Measurements from ENCODE around the gene LRRC30.

The LRRC30 gene

DNA sequence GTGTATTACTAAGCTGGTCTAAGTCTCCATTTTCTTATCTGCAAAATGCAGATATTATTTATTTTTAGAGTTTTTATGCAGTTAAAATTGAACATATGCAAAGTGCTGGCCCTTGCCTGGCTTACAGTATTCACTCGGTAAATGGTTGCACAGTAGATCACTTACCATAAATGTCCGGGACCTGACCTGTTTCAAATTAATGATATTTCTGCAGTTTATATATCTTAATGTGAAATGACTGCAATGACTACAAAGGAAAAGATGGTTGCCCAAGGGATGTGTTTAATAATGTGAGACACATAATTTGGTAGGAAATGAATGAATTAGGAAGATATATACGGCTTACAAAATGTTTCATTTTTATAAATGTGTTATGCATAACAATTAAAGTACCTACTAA is 37.1 kb downstream of the LRRC30 start:
- no peak overlapping the region for H3K4me3 ChIP-seq (ENCODE audit: control insufficient read depth, low read depth, low read length)
- TF ChIP-seq, protein P1, sequence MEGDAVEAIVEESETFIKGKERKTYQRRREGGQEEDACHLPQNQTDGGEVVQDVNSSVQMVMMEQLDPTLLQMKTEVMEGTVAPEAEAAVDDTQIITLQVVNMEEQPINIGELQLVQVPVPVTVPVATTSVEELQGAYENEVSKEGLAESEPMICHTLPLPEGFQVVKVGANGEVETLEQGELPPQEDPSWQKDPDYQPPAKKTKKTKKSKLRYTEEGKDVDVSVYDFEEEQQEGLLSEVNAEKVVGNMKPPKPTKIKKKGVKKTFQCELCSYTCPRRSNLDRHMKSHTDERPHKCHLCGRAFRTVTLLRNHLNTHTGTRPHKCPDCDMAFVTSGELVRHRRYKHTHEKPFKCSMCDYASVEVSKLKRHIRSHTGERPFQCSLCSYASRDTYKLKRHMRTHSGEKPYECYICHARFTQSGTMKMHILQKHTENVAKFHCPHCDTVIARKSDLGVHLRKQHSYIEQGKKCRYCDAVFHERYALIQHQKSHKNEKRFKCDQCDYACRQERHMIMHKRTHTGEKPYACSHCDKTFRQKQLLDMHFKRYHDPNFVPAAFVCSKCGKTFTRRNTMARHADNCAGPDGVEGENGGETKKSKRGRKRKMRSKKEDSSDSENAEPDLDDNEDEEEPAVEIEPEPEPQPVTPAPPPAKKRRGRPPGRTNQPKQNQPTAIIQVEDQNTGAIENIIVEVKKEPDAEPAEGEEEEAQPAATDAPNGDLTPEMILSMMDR (conservative IDR thresholded peaks at IDR 0.05; ENCODE audit: control insufficient read depth, insufficient read depth, low read depth, low read length): no peak
- no peak for DNase-seq (ENCODE audit: low read depth)

DNA sequence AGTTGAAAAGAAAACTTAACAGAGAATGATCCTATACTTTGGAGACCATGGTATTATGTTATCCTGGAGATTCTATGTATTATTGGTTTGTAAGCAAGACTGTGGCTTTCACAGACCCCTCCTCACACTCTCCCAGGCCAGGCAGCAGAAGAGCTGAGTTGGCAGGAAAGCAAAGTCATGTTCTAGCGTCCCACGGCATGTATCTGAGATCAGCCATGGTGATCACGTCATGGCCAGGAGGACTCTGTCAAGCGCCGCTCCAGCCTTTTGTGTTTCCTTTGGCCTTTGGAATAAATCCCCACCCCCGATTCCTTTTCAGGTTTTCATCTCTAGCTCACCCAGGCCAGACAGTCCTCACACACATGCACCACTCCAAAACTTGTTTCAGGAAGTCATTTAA is 39.1 kb downstream of the LRRC30 start:
- TF ChIP-seq, protein P1 (conservative IDR thresholded peaks at IDR 0.05; ENCODE audit: control insufficient read depth, insufficient read depth, low read depth, low read length): no peak
- no peak overlapping the region for H3K4me3 ChIP-seq (ENCODE audit: control insufficient read depth, low read depth, low read length)
- no peak for DNase-seq (ENCODE audit: low read depth)

DNA sequence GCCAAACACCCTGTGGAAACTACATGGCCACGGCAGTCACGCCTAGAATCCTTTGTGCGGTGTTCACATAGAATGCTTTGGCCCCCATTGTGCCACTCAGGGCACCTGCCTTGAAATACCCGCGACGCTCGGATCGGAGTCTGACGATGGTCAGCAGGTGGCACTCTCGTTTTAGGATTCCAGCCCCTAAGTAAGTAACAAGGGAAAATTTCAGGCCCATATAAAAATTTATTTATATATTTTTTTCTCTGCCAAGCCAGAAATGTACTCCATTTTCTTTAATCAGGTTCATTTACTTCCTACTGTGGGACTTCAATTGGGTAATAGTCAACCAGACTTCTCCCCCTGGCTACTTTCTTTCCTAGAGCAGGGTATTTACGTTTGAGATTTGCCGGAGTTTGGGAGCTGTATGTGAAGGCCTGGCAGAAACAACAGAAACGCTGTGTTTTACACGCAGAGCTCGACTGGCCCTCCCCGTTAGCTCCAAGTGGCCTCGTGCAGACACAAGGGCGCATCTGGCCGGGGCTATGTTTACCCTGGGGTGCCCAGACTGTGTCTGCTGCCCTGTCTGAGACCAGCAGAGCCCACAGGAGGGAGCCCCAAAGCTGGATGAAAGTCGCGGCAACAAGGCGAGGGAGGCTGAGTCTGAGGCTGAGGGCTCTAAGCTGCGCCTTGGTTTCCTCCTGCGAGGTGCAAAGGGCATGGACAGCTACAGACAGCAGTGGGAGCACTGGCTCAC is 41.6 kb downstream of the LRRC30 start:
- peak; percentile 75 for DNase-seq (ENCODE audit: low read depth)
- no peak overlapping the region for H3K4me3 ChIP-seq (ENCODE audit: control insufficient read depth, low read depth, low read length)
- TF ChIP-seq, protein P1 (conservative IDR thresholded peaks at IDR 0.05; ENCODE audit: control insufficient read depth, insufficient read depth, low read depth, low read length): peak; percentile 59

DNA sequence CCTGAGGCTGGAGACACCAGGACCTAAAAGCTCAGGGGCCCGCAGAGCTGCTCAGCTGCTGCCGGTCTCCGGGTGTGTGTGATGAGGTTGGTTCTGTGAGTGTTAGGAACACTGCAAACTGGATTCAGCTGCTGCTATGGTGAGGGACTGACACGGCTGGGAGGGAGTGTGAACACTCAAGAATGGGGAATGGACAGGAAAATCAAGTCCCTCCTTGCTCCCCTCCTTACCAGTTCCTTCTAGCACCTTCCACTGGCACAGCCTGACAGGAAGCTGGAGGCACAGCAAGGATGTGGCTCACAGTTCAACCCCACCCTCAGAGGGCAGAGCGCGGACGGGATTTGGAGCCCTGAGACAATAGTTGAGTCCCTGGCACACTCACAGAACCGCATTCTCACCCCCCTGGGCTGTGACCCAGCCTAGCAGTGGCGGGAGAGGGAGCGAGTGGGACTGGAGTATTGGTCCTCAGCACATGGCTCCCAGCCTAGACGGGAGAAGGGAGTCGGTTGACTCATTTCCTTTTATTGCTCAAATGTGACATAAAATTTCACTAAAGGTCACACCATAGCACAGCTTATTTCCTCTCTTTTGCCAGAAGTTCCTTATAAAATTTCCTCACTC is 42.5 kb downstream of the LRRC30 start:
- DNase-seq (ENCODE audit: low read depth): peak; percentile 85
- TF ChIP-seq, protein P1 (conservative IDR thresholded peaks at IDR 0.05; ENCODE audit: control insufficient read depth, insufficient read depth, low read depth, low read length): no peak
- H3K4me3 ChIP-seq (ENCODE audit: control insufficient read depth, low read depth, low read length): no peak overlapping the region

DNA sequence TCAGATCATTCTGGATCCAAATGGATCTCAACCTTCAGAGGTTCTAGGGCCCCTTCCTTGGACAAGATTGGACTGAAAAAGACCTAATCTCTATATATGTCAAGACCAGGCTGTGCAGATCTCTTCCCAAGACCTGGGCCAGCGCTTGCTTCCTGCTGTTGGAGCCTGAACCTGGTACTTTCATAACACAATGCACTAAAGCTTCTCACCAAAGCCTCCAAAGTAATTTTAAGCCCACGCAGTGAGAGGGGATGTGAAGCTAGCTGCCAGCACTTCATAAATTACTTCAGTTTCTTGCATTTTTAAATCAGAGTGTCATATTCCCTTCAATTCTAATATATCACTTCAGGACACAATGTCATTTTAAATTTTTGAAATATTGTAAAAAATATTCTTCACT is 50.7 kb downstream of the LRRC30 start:
- TF ChIP-seq, protein P1 (conservative IDR thresholded peaks at IDR 0.05; ENCODE audit: control insufficient read depth, insufficient read depth, low read depth, low read length): no peak
- no peak for DNase-seq (ENCODE audit: low read depth)
- H3K4me3 ChIP-seq (ENCODE audit: control insufficient read depth, low read depth, low read length): no peak overlapping the region
